ENCODE data around the gene TRPM2.

Gene TRPM2

GRCh38 chr21:44480200-44481053 is 127.0 kb downstream of the TRPM2 start:
- TF ChIP-seq CTCF (IDR thresholded peaks at IDR 0.05; ENCODE audit: extremely low read depth, missing control alignments), result no peak
- DNase-seq (ENCODE audit: low spot score), result no peak

- no peak for DNase-seq (ENCODE audit: low spot score)
- no peak for TF ChIP-seq CTCF (IDR thresholded peaks at IDR 0.05; ENCODE audit: extremely low read depth, missing control alignments)
These were observed 129.3 kb downstream of the TRPM2 start for GRCh38 chr21:44482581-44483287.

- DNase-seq (ENCODE audit: low spot score), result no peak
- TF ChIP-seq CTCF (IDR thresholded peaks at IDR 0.05; ENCODE audit: extremely low read depth, missing control alignments), result no peak
These were observed 130.1 kb downstream of the TRPM2 start for GRCh38 chr21:44483288-44484237.

GRCh38 chr21:44484498-44485253 is 131.3 kb downstream of the TRPM2 start:
- no peak for DNase-seq (ENCODE audit: low spot score)
- no peak for TF ChIP-seq CTCF (IDR thresholded peaks at IDR 0.05; ENCODE audit: extremely low read depth, missing control alignments)

- TF ChIP-seq CTCF (IDR thresholded peaks at IDR 0.05; ENCODE audit: extremely low read depth, missing control alignments), result no peak
- no peak for DNase-seq (ENCODE audit: low spot score)
These were observed 131.9 kb downstream of the TRPM2 start for GRCh38 chr21:44485254-44485793.

- no peak for DNase-seq (ENCODE audit: low spot score)
- TF ChIP-seq CTCF (IDR thresholded peaks at IDR 0.05; ENCODE audit: extremely low read depth, missing control alignments), result no peak
These were observed 132.4 kb downstream of the TRPM2 start for GRCh38 chr21:44485796-44486195.
